ENCODE results near the gene PCDHB15.
"Not testable (repeated sequence)": the region's sequence is repeated elsewhere in the genome, so short reads cannot be mapped to it uniquely, and the experiment has no call there.

PCDHB15 gene

GRCh38 chr5:141247434-141247833 lies 2.2 kb downstream of the PCDHB15 start:
- not testable (repeated sequence) for DNase-seq (ENCODE audit: low read depth)

- no peak for DNase-seq (ENCODE audit: low read depth)
Measured at GRCh38 chr5:141250576-141250975, 5.4 kb downstream of the PCDHB15 start.

- DNase-seq (ENCODE audit: low read depth), result no peak
Measured at GRCh38 chr5:141258464-141258863, 13.3 kb downstream of the PCDHB15 start.

- DNase-seq (ENCODE audit: low read depth), result no peak
Measured at GRCh38 chr5:141258948-141259347, 13.8 kb downstream of the PCDHB15 start.

GRCh38 chr5:141260458-141261237 lies 15.5 kb downstream of the PCDHB15 start:
- DNase-seq (ENCODE audit: low read depth), result no peak

- DNase-seq (ENCODE audit: low read depth), result no peak
Measured at GRCh38 chr5:141261238-141261546, 16.0 kb downstream of the PCDHB15 start.

- DNase-seq (ENCODE audit: low read depth), result no peak
Measured at GRCh38 chr5:141269195-141269594, 24.0 kb downstream of the PCDHB15 start.

GRCh38 chr5:141272906-141273305 lies 27.7 kb downstream of the PCDHB15 start:
- DNase-seq (ENCODE audit: low read depth), result no peak

- no peak for DNase-seq (ENCODE audit: low read depth)
Measured at GRCh38 chr5:141298376-141298775, 53.2 kb downstream of the PCDHB15 start.

Data from stimulated activated CD8-positive, alpha-beta memory T cell treated with anti-CD3 and anti-CD28 coated beads, Interleukin-15, amount 100 ng/mL, for 24 hours (primary cell).